HEK293 (cell line): ENCODE data around the gene PSRC1.

ENCODE experiments used
- EGR2 ChIP-seq: fragments of 450-650 bp; formaldehyde crosslinking; IDR thresholded peaks from 2 replicates; pipeline ENCODE4 v1.5.1; 2016; ENCODE audit warnings: low read depth, missing biosample characterization, missing genetic modification characterization
- RBAK ChIP-seq: fragments of 450-650 bp; formaldehyde crosslinking; IDR thresholded peaks from 2 replicates; pipeline ENCODE4 v1.5.1; 2016; ENCODE audit warnings: missing biosample characterization, missing genetic modification characterization
- YY1 ChIP-seq: fragments of 450-650 bp; formaldehyde crosslinking; IDR thresholded peaks from 2 replicates; pipeline ENCODE4 v1.5.1; 2018; ENCODE audit warnings: missing biosample characterization, missing genetic modification characterization
- ZNF10 ChIP-seq: fragments of 450-650 bp; formaldehyde crosslinking; IDR thresholded peaks from 2 replicates; pipeline ENCODE4 v1.5.1; 2017; ENCODE audit warnings: missing biosample characterization, missing genetic modification characterization
- ZNF133 ChIP-seq: fragments of 450-650 bp; formaldehyde crosslinking; IDR thresholded peaks from 2 replicates; pipeline ENCODE4 v1.5.1; 2016; ENCODE audit warnings: missing biosample characterization, missing genetic modification characterization
- ZNF175 ChIP-seq: fragments of 450-650 bp; formaldehyde crosslinking; IDR thresholded peaks from 2 replicates; pipeline ENCODE4 v1.5.1; 2016; ENCODE audit warnings: missing biosample characterization, missing genetic modification characterization
- ZNF398 ChIP-seq: fragments of 450-650 bp; formaldehyde crosslinking; IDR thresholded peaks from 2 replicates; pipeline ENCODE4 v1.5.1; 2017; ENCODE audit warnings: missing biosample characterization, missing genetic modification characterization

- TF ChIP-seq ZNF133 (tag by site-specific recombination) (no peak), YY1 (tag by site-specific recombination) (no peak), RBAK (tag by site-specific recombination) (no peak), EGR2 (tag by site-specific recombination) (peak; percentile 66; the same call in 1 of the 2 replicates), ZNF175 (tag by site-specific recombination) (no peak), ZNF10 (tag by site-specific recombination) (no peak), ZNF398 (peak; percentile 71)
These were observed at the start of gene PSRC1 for GRCh38 chr1:109282952-109283747.
